Naive B cell (primary cell): ENCODE data around the gene UAP1L1. TPM values are rescaled to one million over a fixed set of nuclear protein-coding genes. Genes with fewer than 3 reads are reported as not detected.

ENCODE experiments used
- ATAC-seq, 2 donors: fragments of 150-1000 bp; cut with Tn5 transposase; 2 replicates each; pipeline ENCODE4 v1.10.0; 2021; ENCODE audit warnings: low read depth in 2 of 2, mild to moderate bottlenecking in 2 of 2, moderate library complexity in 2 of 2
- DNase-seq: peaks from one replicate; pipeline ENCODE4 v3.0.0; 2022
- H3K27ac Mint-ChIP-seq, 6 donors: one replicate each; pipeline ENCODE4 v1.8.0; 2020 to 2022; ENCODE audit warnings: mild to moderate bottlenecking in 6 of 6, mixed read lengths in 6 of 6, moderate library complexity in 5 of 6, inconsistent platforms in 2 of 6
- H3K27me3 Mint-ChIP-seq, 3 donors: one replicate each; pipeline ENCODE4 v1.8.0; 2021 to 2022; ENCODE audit warnings: mixed read lengths in 3 of 3, mild to moderate bottlenecking in 1 of 3
- H3K36me3 Mint-ChIP-seq, 2 donors: one replicate each; pipeline ENCODE4 v1.8.0; 2020 to 2022; ENCODE audit warnings: mixed read lengths in 2 of 2, inconsistent platforms in 1 of 2, mild to moderate bottlenecking in 1 of 2
- H3K4me1 Mint-ChIP-seq, 3 donors: one replicate each; pipeline ENCODE4 v1.8.0; 2020 to 2022; ENCODE audit warnings: mixed read lengths in 3 of 3, inconsistent platforms in 1 of 3, mild to moderate bottlenecking in 1 of 3, moderate library complexity in 1 of 3
- H3K4me3 Mint-ChIP-seq, 8 donors: one replicate each; pipeline ENCODE4 v1.8.0; 2020 to 2022; ENCODE audit warnings: mild to moderate bottlenecking in 8 of 8, mixed read lengths in 8 of 8, moderate library complexity in 8 of 8, inconsistent platforms in 2 of 8
- H3K9me3 Mint-ChIP-seq, 7 donors: one replicate each; pipeline ENCODE4 v1.8.0; 2020 to 2022; ENCODE audit warnings: mixed read lengths in 7 of 7, mild to moderate bottlenecking in 5 of 7, inconsistent platforms in 2 of 7, moderate library complexity in 1 of 7
- polyA plus RNA-seq, 6 donors: library from polyadenylated mRNA; unstranded; fragments of 300-500 nt; fragmentation: Illumina TruSeq; gene quantifications; one replicate each; pipeline ENCODE4 v1.2.3, GENCODE V29; 2021; ENCODE audit warnings: low read depth in 6 of 6

Gene UAP1L1
- polyA plus RNA-seq, 6 donors from 2014 or later, result 1.7 to 6.1 (median 3.5) TPM

DNA sequence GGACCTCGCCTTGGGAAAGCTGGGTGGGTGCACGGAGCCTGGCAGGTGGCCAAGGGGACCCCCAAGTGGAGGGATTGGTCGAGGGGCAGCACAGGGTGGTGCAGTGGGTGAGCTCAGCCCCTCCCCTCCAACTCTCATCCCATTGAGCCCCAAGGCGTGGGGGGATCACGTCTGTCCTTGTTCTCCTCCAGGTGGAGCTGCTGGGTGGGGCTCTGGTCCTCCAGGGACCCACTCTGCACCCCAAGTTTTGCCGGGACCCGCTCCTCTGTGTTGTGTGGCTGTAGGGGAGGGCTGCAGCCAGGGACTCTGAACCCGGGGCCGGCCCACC lies 41.8 kb upstream of the UAP1L1 start:
- Mint-ChIP-seq H3K4me3 (peak overlapping the region in 2 of 8 donors; percentile 53 to 76), H3K27me3 (peaks cover 0 to 15% (median 7%) of the 10 kb centered on the region in 3 donors), H3K27ac (peak overlapping the region in 2 of 6 donors; percentile 11 to 49), H3K9me3 (no peaks in the 10 kb centered on the region), H3K4me1 (peaks cover 31 to 43% (median 35%) of the 10 kb centered on the region in 3 donors), H3K36me3 (no peaks in the 10 kb centered on the region)
- no peak for DNase-seq
- no peak for ATAC-seq

DNA sequence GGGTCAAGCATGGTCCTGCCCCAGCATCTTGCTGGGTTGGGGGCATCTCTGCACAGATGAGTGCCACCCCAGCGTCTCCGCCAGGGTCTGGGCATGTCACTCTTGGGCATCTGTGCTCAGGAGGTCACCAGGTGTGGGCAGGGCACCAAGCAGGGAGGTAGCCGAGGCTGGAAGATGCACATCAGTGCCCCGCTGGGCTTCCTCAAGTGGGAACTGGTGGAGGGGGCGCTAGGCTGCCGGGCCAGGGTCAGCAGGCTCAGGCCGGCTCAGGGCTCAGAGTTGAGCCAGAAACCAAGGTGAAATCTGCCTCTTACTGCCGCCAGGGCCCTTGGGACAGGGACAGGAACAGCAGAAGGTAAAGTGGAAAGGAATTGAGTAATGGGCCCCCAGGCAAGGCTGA lies 41.4 kb upstream of the UAP1L1 start:
- Mint-ChIP-seq H3K36me3 (no peaks in the 10 kb centered on the region), H3K9me3 (no peaks in the 10 kb centered on the region), H3K4me1 (peaks cover 27 to 38% (median 31%) of the 10 kb centered on the region in 3 donors), H3K27me3 (peaks cover 0 to 15% (median 8%) of the 10 kb centered on the region in 3 donors), H3K27ac (no peak overlapping the region), H3K4me3 (peak overlapping the region in 1 of 8 donors; percentile 22)
- DNase-seq, result no peak
- no peak for ATAC-seq

DNA sequence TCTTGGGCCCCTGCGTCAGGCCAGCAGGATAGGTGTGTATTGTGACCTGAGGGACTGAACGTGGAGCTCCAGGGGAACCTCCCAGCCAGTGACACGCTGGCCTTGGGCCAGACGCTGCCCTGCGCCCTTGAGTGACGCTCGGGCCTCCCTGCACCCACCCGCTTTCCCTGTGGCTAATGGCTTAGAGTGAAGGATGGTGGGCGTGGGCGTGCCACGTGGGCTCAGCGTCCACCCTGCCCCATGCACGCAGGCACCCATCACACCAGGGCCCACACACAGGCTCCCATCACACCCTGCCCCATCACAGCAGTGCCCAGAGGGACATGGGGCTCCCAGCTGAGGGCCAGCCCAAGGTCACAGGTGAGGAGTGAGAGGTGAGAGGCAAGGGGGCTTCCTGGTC lies 40.3 kb upstream of the UAP1L1 start:
- H3K9me3 Mint-ChIP-seq, result no peaks in the 10 kb centered on the region
- DNase-seq (no peak), ATAC-seq (no peak)
- H3K4me3 Mint-ChIP-seq, result no peak overlapping the region
- H3K27ac Mint-ChIP-seq, result no peak overlapping the region
- H3K36me3 Mint-ChIP-seq, result no peaks in the 10 kb centered on the region
- H3K4me1 Mint-ChIP-seq, result peaks cover 23 to 33% (median 26%) of the 10 kb centered on the region in 3 donors
- H3K27me3 Mint-ChIP-seq, result peaks cover 0 to 21% (median 8%) of the 10 kb centered on the region in 3 donors

DNA sequence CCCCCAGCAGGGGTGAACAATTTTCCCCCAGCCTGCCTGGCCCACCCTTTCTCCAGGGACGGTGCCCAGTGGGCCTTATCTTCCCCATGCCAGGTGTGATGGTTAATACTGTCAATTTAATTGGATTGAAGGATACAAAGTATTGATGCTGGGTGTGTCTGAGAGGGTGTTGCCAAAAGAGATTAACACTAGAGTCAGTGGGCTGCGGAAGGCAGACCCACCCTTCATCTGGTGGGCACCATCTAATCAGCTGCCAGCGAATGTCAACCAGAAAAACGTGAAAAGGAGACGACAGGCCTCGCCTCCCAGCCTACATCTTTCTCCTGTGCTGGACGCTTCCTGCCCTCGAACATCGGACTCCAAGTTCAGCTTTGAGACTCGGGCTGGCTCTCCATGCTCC lies 39.8 kb upstream of the UAP1L1 start:
- H3K27me3 Mint-ChIP-seq, result peaks cover 0 to 23% (median 8%) of the 10 kb centered on the region in 3 donors
- H3K4me3 Mint-ChIP-seq, result no peak overlapping the region
- H3K9me3 Mint-ChIP-seq, result no peaks in the 10 kb centered on the region
- ATAC-seq, result no peak
- H3K4me1 Mint-ChIP-seq, result peaks cover 19 to 29% (median 23%) of the 10 kb centered on the region in 3 donors
- H3K36me3 Mint-ChIP-seq, result no peaks in the 10 kb centered on the region
- H3K27ac Mint-ChIP-seq, result no peak overlapping the region
- DNase-seq, result no peak

DNA sequence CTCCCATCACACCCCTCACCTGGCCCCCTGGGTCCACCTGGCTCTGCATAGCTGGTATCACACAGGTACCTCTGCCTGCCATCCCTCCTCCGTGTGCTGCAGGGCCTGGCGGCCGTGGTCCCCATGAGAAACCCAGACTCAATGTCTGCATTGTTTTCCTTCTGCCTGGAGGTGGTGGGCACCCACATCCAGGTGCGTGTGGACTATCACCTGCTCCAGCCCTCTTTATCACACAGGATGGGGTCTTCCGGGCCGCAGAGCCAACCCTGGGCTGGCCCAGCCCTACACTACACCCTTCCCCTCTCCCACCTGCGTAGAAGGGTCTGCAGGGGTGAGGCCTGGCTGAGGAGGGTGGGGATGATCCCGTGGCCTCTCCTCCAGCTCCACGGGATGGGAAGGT lies 38.4 kb upstream of the UAP1L1 start:
- ATAC-seq (no peak), DNase-seq (no peak)
- Mint-ChIP-seq H3K4me1 (peaks cover 9 to 15% (median 10%) of the 10 kb centered on the region in 3 donors), H3K27ac (no peak overlapping the region), H3K4me3 (no peak overlapping the region), H3K9me3 (no peaks in the 10 kb centered on the region), H3K27me3 (peaks cover 0 to 37% (median 8%) of the 10 kb centered on the region in 3 donors), H3K36me3 (no peaks in the 10 kb centered on the region)

DNA sequence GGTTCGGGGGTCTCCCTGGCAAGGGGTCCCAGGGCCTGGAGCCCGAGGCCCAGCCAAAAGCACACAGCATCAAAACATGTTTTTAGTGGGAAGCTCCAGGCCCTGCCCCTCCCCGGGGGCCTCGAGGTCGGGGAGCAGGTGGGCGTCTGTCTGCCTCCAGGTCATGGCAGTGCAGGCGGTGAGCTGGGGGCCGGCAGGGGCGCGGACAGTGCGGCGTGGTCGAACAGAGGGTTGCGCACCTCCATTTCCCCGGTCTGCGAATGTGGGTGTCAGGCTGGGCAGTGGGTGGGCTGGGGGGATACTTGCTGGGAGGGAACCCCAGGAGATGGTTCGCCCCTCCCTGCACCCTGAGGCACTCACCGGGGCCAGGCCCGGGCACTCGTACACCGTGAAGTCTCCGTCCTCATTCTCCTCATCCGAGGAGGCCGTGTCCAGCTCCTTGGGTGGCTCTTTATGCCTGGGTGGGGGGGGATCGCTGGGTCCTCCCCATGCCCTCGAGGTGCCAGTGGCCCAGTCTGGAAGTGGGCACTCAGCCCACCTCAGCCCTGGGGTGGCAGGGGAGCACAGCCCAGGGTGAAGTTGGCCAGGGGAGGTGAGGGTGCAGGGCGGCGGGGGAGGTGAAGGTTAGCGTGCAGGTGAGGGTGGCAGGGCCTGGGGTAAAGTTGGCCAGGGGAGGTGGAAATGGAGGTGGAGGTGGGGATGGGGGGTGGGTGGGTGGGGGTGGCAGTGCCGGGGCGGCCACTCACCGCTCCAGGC lies 37.5 kb upstream of the UAP1L1 start:
- Mint-ChIP-seq H3K4me3 (no peak overlapping the region), H3K27me3 (peaks cover 1 to 46% (median 12%) of the 10 kb centered on the region in 3 donors), H3K9me3 (no peaks in the 10 kb centered on the region), H3K4me1 (peaks cover 5 to 12% (median 5%) of the 10 kb centered on the region in 3 donors), H3K36me3 (no peaks in the 10 kb centered on the region), H3K27ac (no peak overlapping the region)
- DNase-seq, result no peak
- no peak for ATAC-seq

DNA sequence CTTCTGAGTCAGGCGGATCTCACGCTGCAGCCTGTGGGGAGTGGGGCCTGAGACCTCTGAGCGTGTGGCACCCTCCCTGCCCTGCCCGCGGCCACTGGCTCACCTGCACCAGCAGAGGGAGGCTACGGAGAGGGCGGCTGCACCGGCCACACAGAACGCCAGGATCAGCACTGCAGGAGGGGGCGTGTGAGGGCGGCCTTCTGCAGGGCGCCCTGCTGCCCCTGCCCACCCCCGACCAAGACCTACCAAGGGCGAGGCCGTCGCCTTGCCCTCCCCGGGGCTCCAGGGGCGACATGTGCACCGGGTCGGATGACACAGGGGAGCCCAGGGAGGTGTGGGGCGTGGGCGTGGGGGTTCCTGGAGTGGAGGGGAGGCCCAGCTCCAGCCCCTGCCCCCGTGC lies 36.7 kb upstream of the UAP1L1 start:
- ATAC-seq (no peak), DNase-seq (no peak)
- peaks cover 4 to 47% (median 16%) of the 10 kb centered on the region in 3 donors for H3K27me3 Mint-ChIP-seq
- H3K27ac Mint-ChIP-seq, result no peak overlapping the region
- H3K9me3 Mint-ChIP-seq, result no peaks in the 10 kb centered on the region
- no peaks in the 10 kb centered on the region for H3K36me3 Mint-ChIP-seq
- H3K4me3 Mint-ChIP-seq, result no peak overlapping the region
- H3K4me1 Mint-ChIP-seq, result peaks cover 5 to 10% (median 8%) of the 10 kb centered on the region in 3 donors

DNA sequence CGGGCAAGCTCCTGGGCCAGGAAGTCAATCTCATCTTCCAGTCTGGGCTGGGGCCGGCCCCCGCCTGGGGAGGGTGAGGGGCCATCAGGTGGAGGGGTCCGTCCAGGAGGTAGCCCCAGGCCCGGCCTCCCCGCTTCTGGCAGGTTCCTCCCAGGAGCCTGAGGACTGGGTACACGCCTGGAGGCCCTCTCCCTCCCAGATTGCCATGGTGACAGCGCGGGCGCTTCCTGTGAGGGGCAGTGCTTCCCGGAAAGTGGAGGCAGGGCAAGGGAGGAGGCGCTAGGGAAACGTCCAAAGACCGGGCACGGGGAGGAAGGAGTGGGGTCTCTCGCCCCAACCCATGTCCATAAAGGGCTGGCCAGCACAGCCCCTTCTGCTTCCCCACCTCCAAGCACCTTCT lies 36.2 kb upstream of the UAP1L1 start:
- ATAC-seq, result no peak
- Mint-ChIP-seq H3K36me3 (no peaks in the 10 kb centered on the region), H3K9me3 (no peaks in the 10 kb centered on the region)

DNA sequence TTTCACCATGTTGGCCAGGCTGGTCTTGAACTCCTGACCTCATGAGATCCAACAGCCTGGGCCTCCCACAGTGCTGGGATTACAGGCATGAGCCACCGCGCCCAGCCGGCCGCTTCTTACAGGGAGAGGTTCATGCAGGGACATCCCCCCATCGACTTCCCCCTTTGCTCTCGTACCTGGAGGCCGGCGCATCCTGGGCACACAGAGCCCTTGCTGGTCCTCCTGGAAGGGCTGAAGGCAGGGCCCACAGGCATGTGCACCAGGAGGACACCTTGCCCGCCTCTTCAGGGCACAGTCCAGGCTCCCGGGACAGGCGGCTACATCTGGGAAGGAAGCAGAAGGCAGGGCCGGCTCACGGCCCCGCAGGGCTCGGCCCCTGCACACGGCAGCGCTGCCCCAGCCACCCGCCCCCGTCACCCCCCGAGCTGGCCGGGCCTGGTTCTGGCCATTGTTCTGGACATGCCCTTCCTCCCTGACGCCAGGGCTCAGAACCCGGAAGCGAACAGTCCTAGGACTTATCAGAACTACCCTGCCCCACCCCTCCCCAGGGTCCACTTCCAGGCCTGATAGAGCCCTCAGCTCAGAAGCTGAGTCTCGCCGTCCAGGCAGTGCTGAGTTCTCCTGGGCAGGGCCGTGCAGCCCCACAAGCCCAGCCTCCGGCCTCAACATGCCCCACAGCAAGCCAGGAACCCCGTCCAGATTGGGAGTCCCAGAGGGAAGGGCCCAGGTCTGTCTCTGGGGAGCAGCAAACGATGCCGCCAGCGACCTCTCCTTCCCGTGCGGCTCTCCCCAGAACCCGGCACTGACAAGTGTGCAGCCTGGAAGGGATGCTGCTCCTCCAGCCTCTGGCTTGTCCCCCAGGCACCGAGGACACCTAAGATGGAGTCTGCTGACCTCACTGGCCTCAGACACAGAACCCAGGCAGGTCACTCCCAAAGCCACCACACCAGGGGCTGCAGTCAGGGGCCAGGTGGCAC lies 34.3 kb upstream of the UAP1L1 start:
- H3K36me3 Mint-ChIP-seq, result no peaks in the 10 kb centered on the region
- H3K27ac Mint-ChIP-seq, result no peak overlapping the region
- no peak overlapping the region for H3K4me3 Mint-ChIP-seq
- no peak for DNase-seq
- peaks cover 9 to 18% (median 17%) of the 10 kb centered on the region in 3 donors for H3K4me1 Mint-ChIP-seq
- peaks cover 9 to 66% (median 16%) of the 10 kb centered on the region in 3 donors for H3K27me3 Mint-ChIP-seq
- no peak for ATAC-seq
- H3K9me3 Mint-ChIP-seq, result no peaks in the 10 kb centered on the region

More for the DNA sequence above, 36.2 kb upstream of the UAP1L1 start:
- Mint-ChIP-seq H3K27me3 (peaks cover 4 to 47% (median 16%) of the 10 kb centered on the region in 3 donors), H3K27ac (no peak overlapping the region), H3K4me1 (peaks cover 5 to 10% (median 8%) of the 10 kb centered on the region in 3 donors), H3K4me3 (no peak overlapping the region)
- no peak for DNase-seq

DNA sequence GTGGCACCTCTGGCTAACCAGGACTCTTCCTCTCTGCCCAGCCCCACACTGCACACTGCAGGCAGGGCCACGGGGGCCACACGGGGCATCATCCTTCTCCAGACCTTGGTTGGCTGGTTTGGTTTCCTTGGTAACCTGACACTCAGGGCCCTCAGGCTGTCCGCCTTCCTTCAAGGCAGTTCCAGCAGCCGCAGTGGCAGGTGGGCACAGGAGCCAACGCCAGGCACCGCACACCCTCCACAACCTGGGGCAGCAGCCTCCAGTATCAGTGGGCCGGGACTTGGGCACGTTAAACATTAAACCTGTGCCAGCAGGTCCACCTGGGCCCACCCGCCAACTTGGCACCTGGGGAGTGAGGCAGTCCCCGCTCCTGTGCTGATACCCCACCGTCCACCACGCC lies 33.3 kb upstream of the UAP1L1 start:
- Mint-ChIP-seq H3K27me3 (peaks cover 9 to 63% (median 16%) of the 10 kb centered on the region in 3 donors), H3K9me3 (no peaks in the 10 kb centered on the region), H3K4me3 (no peak overlapping the region), H3K4me1 (peaks cover 9 to 18% (median 17%) of the 10 kb centered on the region in 3 donors), H3K36me3 (no peaks in the 10 kb centered on the region), H3K27ac (no peak overlapping the region)
- ATAC-seq, result no peak
- no peak for DNase-seq

DNA sequence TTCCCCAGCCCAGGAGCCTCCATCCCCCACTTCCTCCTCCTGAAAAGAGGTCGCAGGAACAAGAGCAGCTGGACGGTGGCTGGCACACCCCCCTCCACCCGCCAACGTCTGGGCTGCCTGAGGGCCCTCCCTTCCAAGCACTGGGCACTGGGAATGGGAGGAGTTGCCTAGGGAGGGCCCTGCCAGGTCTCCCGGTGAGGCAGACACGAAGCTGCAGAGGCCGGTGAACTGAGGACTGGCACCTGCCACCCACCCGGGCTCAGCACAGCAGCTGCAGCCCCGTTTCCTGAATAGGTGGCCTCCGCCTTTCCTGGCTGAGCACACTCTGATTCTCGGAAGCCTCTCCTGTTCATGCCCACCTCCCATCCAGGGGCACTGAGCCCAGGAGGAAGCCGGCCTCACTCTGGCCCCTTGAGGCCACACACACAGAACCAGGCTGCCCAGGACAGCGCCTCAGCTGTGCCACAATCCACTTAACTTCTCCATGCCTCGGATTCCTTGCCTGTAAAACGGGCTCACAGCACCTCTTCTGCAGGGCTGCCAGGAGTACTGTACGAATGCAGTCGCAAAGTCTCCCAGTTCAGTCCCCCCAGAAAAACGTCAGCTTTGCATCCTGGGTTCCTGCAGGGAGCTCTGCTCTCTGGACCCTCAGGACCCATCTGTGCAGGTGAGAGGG lies 32.7 kb upstream of the UAP1L1 start:
- Mint-ChIP-seq H3K4me1 (peaks cover 9 to 20% (median 17%) of the 10 kb centered on the region in 3 donors), H3K9me3 (no peaks in the 10 kb centered on the region), H3K27me3 (peaks cover 9 to 66% (median 20%) of the 10 kb centered on the region in 3 donors), H3K27ac (no peak overlapping the region), H3K36me3 (no peaks in the 10 kb centered on the region), H3K4me3 (peak overlapping the region in 5 of 8 donors; percentile 35 to 51 (median 42))
- ATAC-seq (no peak), DNase-seq (no peak)

DNA sequence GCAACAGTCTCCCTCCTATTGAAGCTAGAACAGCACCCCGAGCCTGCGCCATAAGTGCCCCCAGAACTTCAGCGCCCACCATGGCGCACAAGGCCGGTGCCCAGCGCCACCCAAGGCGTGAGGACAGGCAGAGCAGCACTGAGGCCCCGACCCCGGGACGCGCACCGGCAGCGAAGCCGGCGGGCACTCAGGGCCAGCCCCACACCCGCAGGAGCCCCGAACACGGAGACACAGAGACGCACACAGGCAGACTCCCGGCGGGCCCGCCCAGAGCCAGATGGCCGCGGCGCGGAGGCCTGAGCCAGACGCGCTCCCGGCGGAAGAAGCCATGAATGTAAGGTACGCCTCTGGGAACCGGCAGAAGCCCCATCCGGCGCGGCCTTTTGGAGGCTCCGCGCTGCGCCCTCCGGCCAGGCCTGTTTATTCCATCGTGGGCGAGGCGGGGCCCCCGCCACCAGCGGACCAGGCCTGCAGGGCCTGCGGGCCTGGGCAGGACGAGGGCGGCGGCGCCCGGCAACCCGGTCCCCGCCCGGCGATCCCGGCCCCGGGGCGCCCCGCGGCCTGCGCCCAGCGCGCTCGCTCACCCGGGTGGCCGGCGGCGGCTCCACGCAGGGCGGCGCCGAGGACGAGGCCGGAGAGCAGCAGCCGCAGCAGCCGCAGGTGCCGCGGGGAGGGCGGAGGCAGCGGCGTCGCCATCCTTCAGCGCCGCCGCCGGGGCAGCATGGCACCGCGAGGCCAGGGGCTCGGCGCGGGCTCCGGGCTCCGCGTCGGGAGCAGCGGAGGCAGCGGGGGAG lies 31.8 kb upstream of the UAP1L1 start:
- Mint-ChIP-seq H3K4me3 (peak overlapping the region in 3 of 8 donors; percentile 9 to 48 (median 39)), H3K36me3 (no peaks in the 10 kb centered on the region), H3K27me3 (peaks cover 9 to 74% (median 21%) of the 10 kb centered on the region in 3 donors), H3K27ac (no peak overlapping the region), H3K4me1 (peaks cover 9 to 20% (median 17%) of the 10 kb centered on the region in 3 donors), H3K9me3 (no peaks in the 10 kb centered on the region)
- DNase-seq, result no peak
- ATAC-seq, result no peak
